HUES48 (cell line): ENCODE results near the gene CEP72.
"Not testable (repeated sequence)": the region's sequence is repeated elsewhere in the genome, so short reads cannot be mapped to it uniquely, and the experiment has no call there.

Source experiments
- H3K27ac ChIP-seq: one replicate; pipeline ENCODE4 v1.7.0; 2013; ENCODE audit warnings: low read depth, low read length, inconsistent platforms
- H3K27me3 ChIP-seq: 2 replicates; pipeline ENCODE4 v1.6.1; 2013; ENCODE audit warnings: mild to moderate bottlenecking, low read length; ENCODE audit not compliant: control insufficient read depth, insufficient read depth
- H3K36me3 ChIP-seq: 2 replicates; pipeline ENCODE4 v1.6.1; 2013; ENCODE audit warnings: low read length; ENCODE audit not compliant: control insufficient read depth, insufficient read depth
- H3K4me1 ChIP-seq: 2 replicates; pipeline ENCODE4 v1.6.1; 2013; ENCODE audit warnings: mild to moderate bottlenecking, low read length; ENCODE audit not compliant: control insufficient read depth, insufficient read depth
- H3K4me3 ChIP-seq: 2 replicates; pipeline ENCODE4 v1.5.1; 2013; ENCODE audit warnings: mild to moderate bottlenecking, low read depth, low read length
- H3K9ac ChIP-seq: 2 replicates; pipeline ENCODE4 v1.6.1; 2013; ENCODE audit warnings: mild to moderate bottlenecking, low read depth, low read length, moderate library complexity
- H3K9me3 ChIP-seq: 2 replicates; pipeline ENCODE4 v1.6.1; 2013; ENCODE audit warnings: low read length; ENCODE audit not compliant: control insufficient read depth, insufficient read depth

CEP72 gene

GRCh38 chr5:692529-693041 is 80.4 kb downstream of the CEP72 start:
- not testable (repeated sequence) for H3K27ac ChIP-seq, H3K9ac ChIP-seq, H3K4me1 ChIP-seq, H3K9me3 ChIP-seq, H3K36me3 ChIP-seq
- H3K27me3 ChIP-seq: peaks cover 17% of the 10 kb centered on the region
- peak overlapping the region; percentile 50 for H3K4me3 ChIP-seq

- not testable (repeated sequence) for H3K9me3 ChIP-seq, H3K27ac ChIP-seq, H3K4me1 ChIP-seq, H3K36me3 ChIP-seq, H3K9ac ChIP-seq
- peak within 1 kb of the TSS; percentile 56 for H3K4me3 ChIP-seq
- H3K27me3 ChIP-seq: peaks cover 17% of the 10 kb centered on the region
Observed at GRCh38 chr5:693271-694041, 81.3 kb downstream of the CEP72 start, which contains the start of gene TPPP. TPPP (minus strand) TSS chr5:693352; CDS start chr5:678060, 15,292 bp downstream.

GRCh38 chr5:694042-694431 is 81.9 kb downstream of the CEP72 start:
- H3K9ac ChIP-seq, H3K27ac ChIP-seq, H3K4me1 ChIP-seq, H3K4me3 ChIP-seq, H3K9me3 ChIP-seq, H3K36me3 ChIP-seq: not testable (repeated sequence)
- peaks cover 18% of the 10 kb centered on the region for H3K27me3 ChIP-seq

- H3K36me3 ChIP-seq, H3K9me3 ChIP-seq, H3K4me3 ChIP-seq, H3K4me1 ChIP-seq, H3K27ac ChIP-seq, H3K9ac ChIP-seq: not testable (repeated sequence)
- H3K27me3 ChIP-seq: peaks cover 20% of the 10 kb centered on the region
Observed at GRCh38 chr5:695475-695874, 83.3 kb downstream of the CEP72 start.

- H3K27me3 ChIP-seq: peaks cover 20% of the 10 kb centered on the region
Observed at GRCh38 chr5:696191-696590, 84.1 kb downstream of the CEP72 start.

GRCh38 chr5:696753-697702 is 84.9 kb downstream of the CEP72 start:
- H3K36me3 ChIP-seq, H3K9ac ChIP-seq, H3K4me3 ChIP-seq, H3K27ac ChIP-seq, H3K9me3 ChIP-seq, H3K4me1 ChIP-seq: not testable (repeated sequence)
- peaks cover 15% of the 10 kb centered on the region for H3K27me3 ChIP-seq

More at GRCh38 chr5:696191-696590, 84.1 kb downstream of the CEP72 start:
- H3K9me3 ChIP-seq, H3K9ac ChIP-seq, H3K4me3 ChIP-seq, H3K4me1 ChIP-seq, H3K36me3 ChIP-seq, H3K27ac ChIP-seq: not testable (repeated sequence)
